GM12892 (cell line): ENCODE results near the gene VPS9D1.
"Not testable (repeated sequence)": the region's sequence is repeated elsewhere in the genome, so short reads cannot be mapped to it uniquely, and the experiment has no call there.

Source experiments
- POLR2A ChIP-seq: IDR thresholded peaks from 2 replicates; pipeline ENCODE4 v1.6.1; 2011; ENCODE audit warnings: low read depth, low read length, control low read depth
- TAF1 ChIP-seq: IDR thresholded peaks from 2 replicates; pipeline ENCODE4 v1.6.1; 2011; ENCODE audit warnings: low read depth, mild to moderate bottlenecking, control low read depth, low read length, borderline replicate concordance

DNA sequence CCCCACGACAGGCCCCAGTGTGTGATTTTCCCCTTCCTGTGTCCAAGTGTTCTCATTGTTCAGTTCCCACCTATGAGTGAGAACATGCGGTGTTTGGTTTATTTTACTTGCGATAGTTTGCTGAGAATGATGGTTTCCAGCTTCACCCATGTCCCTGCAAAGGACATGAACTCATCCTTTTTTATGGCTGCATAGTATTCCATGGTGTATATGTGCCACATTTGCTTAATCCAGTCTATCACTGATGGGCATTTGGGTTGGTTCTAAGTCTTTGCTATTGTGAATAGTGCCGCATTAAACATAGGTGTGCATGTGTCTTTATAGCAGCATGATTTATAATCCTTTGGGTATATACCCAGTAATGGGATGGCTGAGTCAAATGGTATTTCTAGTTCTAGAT is 49.1 kb downstream of the VPS9D1 start:
- not testable (repeated sequence) for TF ChIP-seq POLR2A, TAF1
